SH-SY5Y (cell line): ENCODE data around the gene TMEM167A.

Source experiments
- GATA2 ChIP-seq: IDR thresholded peaks from 2 replicates; pipeline ENCODE4 v1.6.1; 2011; ENCODE audit warnings: mild to moderate bottlenecking, low read depth, low read length
- GATA3 ChIP-seq: IDR thresholded peaks from 2 replicates; pipeline ENCODE4 v1.6.1; 2011; ENCODE audit warnings: low read depth, mild to moderate bottlenecking, low read length, moderate library complexity

DNA sequence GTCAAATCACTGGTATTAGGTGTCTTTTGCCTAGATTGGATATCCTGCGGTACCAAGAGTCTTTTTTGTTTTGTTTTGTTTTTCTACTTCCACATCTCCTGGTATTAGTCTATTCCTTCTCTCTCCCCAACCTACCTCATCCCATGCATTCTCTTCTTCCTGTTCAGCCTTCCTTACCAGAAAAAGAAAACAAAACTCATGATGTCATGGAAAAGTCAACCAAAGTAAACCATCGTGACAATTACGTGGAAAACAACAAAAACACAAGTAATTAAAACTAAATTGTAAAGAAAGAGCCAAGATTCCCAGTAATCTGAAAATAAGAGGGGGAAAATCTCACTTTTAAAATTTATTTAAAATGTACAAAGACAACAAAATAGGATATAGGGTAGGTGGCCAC, 38.3 kb downstream of the TMEM167A start:
- TF ChIP-seq GATA2 (no peak), GATA3 (no peak)
